Activated T-cell treated with anti-CD3 and anti-CD28 coated beads, Interleukin-2, amount 50 U/mL, for 48 hours (primary cell): ENCODE measurements around the gene ZNF679.
A peak's percentile ranks its signal among the peaks of the same experiment; 100 is the strongest.
"Not testable (repeated sequence)": the region's sequence is repeated elsewhere in the genome, so short reads cannot be mapped to it uniquely, and the experiment has no call there.

ENCODE experiments used
- DNase-seq, 2 experiments: peaks; one replicate each; pipeline ENCODE4 v3.0.0-alpha.2; 2020

Gene ZNF679

GRCh38 chr7:64228174-64228573 is at the start of gene ZNF679:
ZNF679 (plus strand) TSS chr7:64228474; CDS start chr7:64249118, 20,644 bp downstream.
- not testable (repeated sequence) for DNase-seq

DNA sequence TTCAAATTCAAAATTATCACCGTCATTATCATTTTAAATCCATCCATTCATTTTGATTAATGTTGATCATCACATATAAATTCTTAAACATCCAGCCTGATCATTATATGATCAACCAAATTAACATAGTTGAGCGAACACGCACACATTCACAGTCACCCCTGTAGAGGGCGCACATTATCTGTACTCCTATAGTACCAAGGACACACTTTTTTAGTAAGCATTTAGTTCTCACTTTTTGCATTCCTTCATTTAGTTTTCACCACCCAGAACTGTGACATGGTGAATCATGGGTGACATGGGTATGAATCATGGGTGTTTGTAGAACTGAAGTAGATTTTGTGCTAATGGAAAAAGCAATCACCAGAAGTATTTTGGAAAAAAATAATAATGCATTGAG is 47.3 kb upstream of the ZNF679 start:
- no peak for DNase-seq

- no peak for DNase-seq
Measured at GRCh38 chr7:64181586-64181985, 46.7 kb upstream of the ZNF679 start.

GRCh38 chr7:64182036-64182790 is 46.1 kb upstream of the ZNF679 start:
- DNase-seq = no peak

- DNase-seq = peak; percentile 62 to 67
Measured at GRCh38 chr7:64183126-64183742, 45.0 kb upstream of the ZNF679 start.

DNA sequence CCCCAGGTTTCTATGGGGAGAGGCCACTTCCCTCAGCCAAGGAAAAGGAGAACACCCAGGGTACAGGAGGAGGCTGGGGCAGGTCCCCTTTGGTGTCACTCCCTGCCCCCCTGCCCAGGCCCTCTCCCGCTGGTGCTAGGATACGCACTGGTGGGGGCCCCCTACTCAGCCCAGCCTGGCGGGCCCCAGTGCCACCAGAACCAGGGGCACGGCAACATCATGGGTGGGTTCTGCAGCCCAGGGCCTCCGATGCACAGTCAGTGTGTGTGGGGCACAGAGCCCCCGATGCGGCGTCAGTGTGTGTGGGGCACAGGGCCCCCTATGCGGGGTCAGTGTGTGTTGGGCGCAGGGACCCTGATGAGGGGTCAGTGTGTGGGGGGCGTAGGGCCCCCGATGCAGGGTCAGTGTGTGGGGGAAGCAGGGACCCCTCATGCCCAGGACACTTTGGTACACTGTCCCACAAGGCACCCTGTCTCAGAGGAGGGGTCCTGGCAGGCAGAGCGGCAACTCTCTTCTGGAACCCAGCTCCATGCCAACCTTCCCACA is 44.4 kb upstream of the ZNF679 start:
- no peak for DNase-seq

- no peak for DNase-seq
Measured at GRCh38 chr7:64184376-64184775, 43.9 kb upstream of the ZNF679 start.

- DNase-seq = no peak
Measured at GRCh38 chr7:64187408-64187807, 40.9 kb upstream of the ZNF679 start.

DNA sequence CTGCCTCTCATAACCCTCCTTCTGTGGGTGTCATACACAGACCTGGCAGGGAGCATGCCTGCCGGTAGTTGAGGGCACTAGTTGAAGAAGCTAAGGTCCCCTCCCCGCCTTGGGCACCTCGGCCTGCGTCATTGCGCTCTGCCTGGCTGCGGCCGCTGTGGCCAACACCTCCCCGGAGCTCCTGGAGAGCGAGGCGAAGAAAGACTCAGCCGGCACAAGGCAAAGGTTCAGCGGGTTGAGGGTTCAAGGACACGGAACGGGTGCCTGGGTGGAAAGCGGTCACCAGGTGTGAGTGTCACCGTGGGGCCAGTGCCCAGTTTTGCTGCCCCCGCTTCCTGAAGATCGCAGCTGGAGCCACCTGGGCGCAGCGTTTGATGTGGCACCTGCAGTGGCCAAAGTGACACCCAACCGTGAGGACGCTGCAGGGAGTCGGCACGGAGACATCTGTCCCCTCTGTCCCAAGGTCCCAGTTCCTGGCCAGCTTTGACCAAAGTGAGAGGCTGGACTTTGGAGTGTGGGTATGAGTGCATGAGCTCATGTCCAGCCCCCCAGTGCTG is 36.0 kb upstream of the ZNF679 start:
- no peak for DNase-seq

DNA sequence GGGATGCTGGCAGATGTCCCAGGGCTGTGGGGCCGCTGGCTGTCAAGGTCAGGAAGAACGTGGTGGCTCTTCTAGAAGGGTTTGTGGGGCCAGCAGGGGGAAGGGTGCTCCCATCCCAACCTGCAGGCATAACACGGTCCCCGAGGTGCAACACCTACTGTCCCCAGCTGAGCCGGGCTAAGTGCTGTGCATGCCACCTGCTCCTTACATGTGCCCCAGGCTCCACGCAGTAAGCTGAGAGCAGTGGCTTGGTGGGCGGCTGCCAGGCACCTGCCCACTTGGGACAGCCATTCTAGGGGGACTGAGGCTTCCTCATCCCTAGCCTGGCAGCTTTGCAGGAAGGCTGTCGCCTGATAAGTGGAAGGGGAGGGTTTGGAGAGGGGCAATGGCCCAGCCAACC is 35.5 kb upstream of the ZNF679 start:
- DNase-seq = no peak

- DNase-seq = no peak
Measured at GRCh38 chr7:64206903-64207302, 21.4 kb upstream of the ZNF679 start, which contains the start of gene ZNF735. ZNF735 (plus strand) TSS chr7:64207203; CDS start chr7:64207203, 0 bp downstream.

- not testable (repeated sequence) for DNase-seq
Measured at GRCh38 chr7:64219710-64220298, 8.5 kb upstream of the ZNF679 start.

DNA sequence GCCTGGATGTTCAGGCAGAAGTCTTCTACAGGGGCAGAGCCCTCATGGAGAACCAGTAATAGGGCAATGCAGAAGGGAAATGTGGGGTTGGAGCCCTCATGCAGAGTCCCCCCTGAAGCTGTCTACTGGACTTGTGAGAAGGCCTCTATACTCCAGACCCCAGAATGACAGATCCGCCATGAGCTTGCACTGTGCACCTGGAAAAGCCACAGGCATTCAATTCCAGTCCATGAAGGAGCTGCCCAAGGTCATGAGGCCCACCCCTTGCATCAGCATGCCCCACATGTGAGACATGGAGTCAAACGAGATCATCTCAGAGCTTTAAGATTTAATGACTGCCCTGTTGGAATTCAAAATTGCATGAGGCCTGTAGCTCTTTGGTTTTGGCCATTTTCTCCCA is 4.9 kb upstream of the ZNF679 start:
- no peak for DNase-seq

GRCh38 chr7:64266341-64266919 is 38.2 kb downstream of the ZNF679 start:
- DNase-seq = no peak

GRCh38 chr7:64277630-64278029 is 49.4 kb downstream of the ZNF679 start:
- no peak for DNase-seq

DNA sequence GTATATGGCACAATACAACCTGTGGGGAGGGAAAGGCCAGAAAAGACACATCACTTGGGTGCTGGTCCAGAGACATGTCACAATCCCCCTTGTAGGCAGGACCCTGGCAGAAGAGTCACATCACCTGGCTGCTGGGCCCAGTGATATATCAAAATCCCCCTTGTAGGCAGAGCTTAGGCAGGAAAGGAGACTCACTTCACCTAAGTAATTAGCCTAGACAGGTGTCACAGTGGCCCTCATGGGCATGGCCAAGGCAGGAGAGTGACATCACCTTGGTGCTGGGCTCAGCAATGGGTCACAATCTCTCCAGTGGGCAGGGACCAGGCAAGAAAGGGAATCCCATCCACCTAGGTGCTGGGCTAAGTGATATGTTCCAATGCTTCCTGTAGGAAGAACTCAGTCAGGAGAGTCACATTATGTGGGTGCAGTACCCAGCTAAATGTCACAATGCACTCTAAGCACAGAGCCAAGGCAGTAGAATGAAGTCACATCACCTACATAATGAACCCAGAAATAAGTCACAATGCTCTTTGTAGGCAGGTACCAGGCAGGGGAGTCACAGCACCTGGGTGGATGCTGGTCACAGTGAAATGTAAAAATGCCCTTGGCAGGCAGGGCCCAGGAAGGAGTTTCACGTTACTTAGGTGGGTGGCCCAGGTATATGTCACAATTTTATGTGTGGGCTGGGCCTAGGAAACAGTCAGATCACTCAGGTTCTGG is 66.6 kb downstream of the ZNF679 start:
- DNase-seq = no peak

GRCh38 chr7:64297418-64297817 is 69.1 kb downstream of the ZNF679 start:
- DNase-seq = not testable (repeated sequence)

- no peak for DNase-seq
Measured at GRCh38 chr7:64300641-64301405, 72.5 kb downstream of the ZNF679 start.

GRCh38 chr7:64307254-64308015 is 79.2 kb downstream of the ZNF679 start:
- peak; percentile 93 for DNase-seq

- DNase-seq = no peak
Measured at GRCh38 chr7:64308016-64308270, 79.7 kb downstream of the ZNF679 start.

DNA sequence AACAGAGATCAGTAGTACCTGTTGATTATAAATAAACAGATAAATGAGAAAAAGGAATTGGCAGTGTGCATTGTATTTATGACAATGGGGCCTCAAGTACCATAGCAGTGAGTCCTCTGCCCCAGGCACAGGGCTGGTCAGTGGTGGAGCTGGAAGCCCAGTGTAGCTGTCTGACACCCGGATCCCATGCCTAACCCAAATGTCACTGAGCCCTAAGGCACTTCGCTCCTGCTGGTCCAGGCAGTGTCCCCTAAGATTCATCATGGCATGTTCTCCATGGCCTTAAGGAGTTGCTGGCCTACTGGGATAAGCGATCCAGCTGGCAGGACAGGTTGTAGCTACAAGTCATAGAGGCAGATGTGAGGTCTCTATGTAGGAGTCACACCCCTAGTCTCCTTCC is 82.2 kb downstream of the ZNF679 start:
- no peak for DNase-seq
